WERI-Rb-1 (cell line): ENCODE data around the gene MAP3K8.

Experiments
- DNase-seq: peaks from one replicate; pipeline ENCODE4 v3.0.0-alpha.2; 2020
- H3K27ac ChIP-seq: fragments of 250-450 bp; sonication (Bioruptor Pico); 2 replicates; pipeline ENCODE4 v1.5.1; 2020; ENCODE audit warnings: mild to moderate bottlenecking, moderate library complexity
- H3K27me3 ChIP-seq: fragments of 250-450 bp; sonication (Bioruptor Pico); 2 replicates; pipeline ENCODE4 v1.5.1; 2021; ENCODE audit warnings: mild to moderate bottlenecking, low read depth, moderate library complexity; ENCODE audit not compliant: insufficient read depth, severe bottlenecking
- H3K36me3 ChIP-seq: fragments of 250-450 bp; sonication (Bioruptor Pico); 2 replicates; pipeline ENCODE4 v1.5.1; 2020; ENCODE audit warnings: mild to moderate bottlenecking, moderate library complexity
- H3K4me3 ChIP-seq: 2 replicates; pipeline ENCODE4 v1.5.1; 2011; ENCODE audit warnings: low read depth, mild to moderate bottlenecking, control low read depth, low read length
- H3K9me3 ChIP-seq: fragments of 250-450 bp; sonication (Bioruptor Pico); 2 replicates; pipeline ENCODE4 v1.5.1; 2021; ENCODE audit warnings: mild to moderate bottlenecking, moderate library complexity; ENCODE audit not compliant: severe bottlenecking
- TF ChIP-seq, protein P1 (sequence below): IDR thresholded peaks from 2 replicates; pipeline ENCODE4 v1.5.1; 2011; ENCODE audit warnings: low read depth, mild to moderate bottlenecking, control low read depth, inconsistent platforms, low read length

The MAP3K8 gene

DNA sequence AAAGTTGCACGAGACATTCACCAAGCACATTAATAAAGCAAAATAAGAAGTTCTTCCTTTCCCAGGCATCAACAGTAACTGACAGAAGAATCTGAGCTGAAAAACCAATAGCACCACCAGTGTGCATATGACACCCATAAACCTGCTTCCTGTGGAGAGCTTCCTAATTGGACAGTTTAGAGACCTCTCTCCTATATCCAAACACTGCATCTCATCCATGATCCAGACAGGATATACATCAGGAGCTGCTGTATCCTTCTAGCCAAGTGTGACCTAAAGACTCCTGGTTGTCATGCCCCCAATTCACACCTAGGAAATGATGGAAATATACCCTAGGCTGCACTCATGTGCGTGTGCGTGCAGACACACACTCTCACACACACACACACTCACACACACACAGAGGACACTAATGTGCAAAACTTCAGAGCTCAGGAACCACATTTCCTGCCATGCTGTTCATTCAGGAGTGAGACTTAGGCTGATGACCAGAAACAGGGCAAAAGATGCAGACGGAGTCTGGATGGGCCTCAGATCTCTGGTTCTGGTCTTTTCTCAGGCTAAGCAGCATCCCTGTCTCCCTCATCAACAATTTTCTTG is 58.0 kb downstream of the MAP3K8 start:
- no peaks in the 10 kb centered on the region for H3K27me3 ChIP-seq
- H3K36me3 ChIP-seq: no peaks in the 10 kb centered on the region
- no peak overlapping the region for H3K27ac ChIP-seq
- no peaks in the 10 kb centered on the region for H3K9me3 ChIP-seq
- no peak for DNase-seq
- H3K4me3 ChIP-seq: no peak overlapping the region
- TF ChIP-seq, protein P1, sequence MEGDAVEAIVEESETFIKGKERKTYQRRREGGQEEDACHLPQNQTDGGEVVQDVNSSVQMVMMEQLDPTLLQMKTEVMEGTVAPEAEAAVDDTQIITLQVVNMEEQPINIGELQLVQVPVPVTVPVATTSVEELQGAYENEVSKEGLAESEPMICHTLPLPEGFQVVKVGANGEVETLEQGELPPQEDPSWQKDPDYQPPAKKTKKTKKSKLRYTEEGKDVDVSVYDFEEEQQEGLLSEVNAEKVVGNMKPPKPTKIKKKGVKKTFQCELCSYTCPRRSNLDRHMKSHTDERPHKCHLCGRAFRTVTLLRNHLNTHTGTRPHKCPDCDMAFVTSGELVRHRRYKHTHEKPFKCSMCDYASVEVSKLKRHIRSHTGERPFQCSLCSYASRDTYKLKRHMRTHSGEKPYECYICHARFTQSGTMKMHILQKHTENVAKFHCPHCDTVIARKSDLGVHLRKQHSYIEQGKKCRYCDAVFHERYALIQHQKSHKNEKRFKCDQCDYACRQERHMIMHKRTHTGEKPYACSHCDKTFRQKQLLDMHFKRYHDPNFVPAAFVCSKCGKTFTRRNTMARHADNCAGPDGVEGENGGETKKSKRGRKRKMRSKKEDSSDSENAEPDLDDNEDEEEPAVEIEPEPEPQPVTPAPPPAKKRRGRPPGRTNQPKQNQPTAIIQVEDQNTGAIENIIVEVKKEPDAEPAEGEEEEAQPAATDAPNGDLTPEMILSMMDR: no peak

DNA sequence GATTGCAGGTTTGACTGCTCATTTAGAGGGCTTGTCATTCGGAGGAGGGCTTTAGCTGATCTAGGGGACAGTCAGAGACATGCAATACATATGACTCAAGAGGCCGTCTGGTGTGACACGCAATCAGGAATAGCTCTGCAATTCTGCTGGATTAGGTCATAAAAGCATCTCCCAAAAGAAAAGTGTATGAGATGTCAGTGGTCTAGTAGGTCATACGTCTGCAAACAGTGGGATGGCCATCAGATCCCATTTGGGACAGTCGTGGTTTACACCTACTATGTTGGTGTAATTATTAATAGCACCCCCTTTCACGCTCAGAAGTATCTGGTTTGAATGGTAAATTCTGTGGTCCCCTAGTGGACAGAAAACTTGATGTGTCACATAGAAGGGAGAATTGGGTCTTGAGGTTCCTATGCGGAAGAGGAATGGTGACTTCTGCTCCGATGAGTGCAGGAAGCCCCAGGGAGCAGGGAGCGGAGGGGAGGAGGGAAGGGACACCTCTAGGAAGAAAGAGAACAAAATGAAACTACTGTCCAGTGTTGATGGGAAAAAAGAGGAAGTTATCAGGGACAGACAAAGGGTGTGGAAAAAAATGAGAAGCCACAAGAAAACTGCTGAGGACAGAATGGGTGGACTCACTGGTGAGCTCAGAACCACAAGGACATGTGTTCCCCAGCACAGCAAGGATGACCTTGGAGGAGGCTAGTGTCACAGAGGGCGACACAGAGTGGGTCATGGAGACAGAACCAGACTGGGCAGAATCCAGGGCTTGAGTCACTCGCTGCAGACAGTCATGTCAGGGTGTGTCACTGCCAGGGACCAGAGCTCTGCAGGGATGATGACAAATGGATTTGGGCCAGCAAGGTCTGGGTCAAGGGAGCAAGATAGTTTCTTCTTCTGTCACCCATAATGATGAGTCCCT is 59.9 kb downstream of the MAP3K8 start:
- no peaks in the 10 kb centered on the region for H3K36me3 ChIP-seq
- TF ChIP-seq, protein P1: no peak
- H3K27ac ChIP-seq: no peak overlapping the region
- H3K4me3 ChIP-seq: no peak overlapping the region
- H3K27me3 ChIP-seq: no peaks in the 10 kb centered on the region
- DNase-seq: no peak
- H3K9me3 ChIP-seq: no peaks in the 10 kb centered on the region

DNA sequence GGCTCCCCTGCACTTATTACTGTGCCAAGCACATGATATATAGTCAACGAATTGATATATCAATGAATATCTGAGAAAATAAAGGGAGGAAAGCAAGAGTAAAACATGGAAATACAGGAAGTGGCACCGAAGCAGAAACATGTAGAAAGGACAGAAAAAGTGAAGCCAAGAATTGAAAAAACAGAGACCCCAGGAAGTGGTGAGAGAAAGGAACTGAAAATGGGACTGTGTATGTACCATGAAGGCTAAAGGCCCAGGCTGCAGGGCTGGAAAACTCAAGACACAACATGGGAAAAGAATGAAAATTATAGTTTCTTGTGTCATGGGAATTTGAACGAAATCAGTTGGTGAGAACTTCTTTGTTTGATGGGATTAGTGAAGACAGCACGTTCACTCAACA is 60.6 kb downstream of the MAP3K8 start:
- H3K27ac ChIP-seq: no peak overlapping the region
- H3K9me3 ChIP-seq: no peaks in the 10 kb centered on the region
- no peak for DNase-seq

DNA sequence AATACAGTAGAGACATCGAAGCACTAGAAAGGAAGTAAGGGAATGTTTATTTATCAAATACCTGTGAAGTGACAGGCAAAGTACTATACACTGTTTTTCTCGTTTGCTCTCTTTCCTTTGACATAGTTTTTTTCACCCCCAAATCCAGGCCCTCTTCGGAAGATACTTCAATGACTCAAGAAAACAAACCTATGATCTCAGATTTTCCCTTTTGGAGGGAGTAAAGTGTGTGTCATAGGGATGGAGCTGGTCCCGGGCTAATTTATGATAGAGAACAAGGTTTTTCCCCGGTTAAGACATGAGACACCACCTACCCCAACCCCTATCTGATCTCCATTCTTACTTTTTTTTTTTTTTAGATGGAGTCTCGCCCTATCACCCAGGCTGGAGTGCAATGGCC is 61.7 kb downstream of the MAP3K8 start:
- DNase-seq: no peak
- no peak overlapping the region for H3K27ac ChIP-seq
- H3K9me3 ChIP-seq: no peaks in the 10 kb centered on the region
- no peak overlapping the region for H3K4me3 ChIP-seq
- no peaks in the 10 kb centered on the region for H3K36me3 ChIP-seq
- TF ChIP-seq, protein P1: no peak
- H3K27me3 ChIP-seq: no peaks in the 10 kb centered on the region

More for the DNA sequence above, 60.6 kb downstream of the MAP3K8 start:
- no peaks in the 10 kb centered on the region for H3K36me3 ChIP-seq
- no peak overlapping the region for H3K4me3 ChIP-seq
- TF ChIP-seq, protein P1: no peak
- H3K27me3 ChIP-seq: no peaks in the 10 kb centered on the region

DNA sequence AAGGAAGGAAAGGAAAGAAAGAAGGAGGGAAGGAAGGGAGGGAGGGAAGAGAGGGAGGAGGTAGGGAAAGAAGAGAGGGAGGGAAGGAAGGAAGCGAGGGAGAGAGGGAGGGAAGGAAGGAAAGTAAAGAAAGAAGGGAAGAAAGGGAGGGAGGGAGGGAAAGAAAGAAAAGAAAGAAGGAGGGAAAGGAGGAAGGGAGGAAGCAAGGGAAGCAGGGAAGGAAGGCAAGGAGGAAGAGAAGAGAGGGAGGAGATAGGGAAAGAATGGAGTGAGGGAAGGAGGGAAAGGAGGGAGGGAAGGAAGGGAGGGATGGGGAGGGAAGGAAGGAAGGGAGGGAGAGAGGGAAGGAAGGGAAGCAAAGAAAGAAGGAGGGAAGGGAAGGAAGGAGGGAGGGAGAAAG is 65.8 kb downstream of the MAP3K8 start:
- DNase-seq: no peak
- Histone ChIP-seq H3K4me3 (no peak overlapping the region), H3K27me3 (no peaks in the 10 kb centered on the region), H3K36me3 (no peaks in the 10 kb centered on the region), H3K27ac (no peak overlapping the region), H3K9me3 (no peaks in the 10 kb centered on the region)
- TF ChIP-seq, protein P1: no peak
